ENCODE results near the gene ANGPTL8.

ANGPTL8 gene
- total RNA-seq: 0 reads per million in 2 experiments

- DNase-seq (ENCODE audit: low read depth): no peak
These were observed at the start of gene ANGPTL8 for GRCh38 chr19:11239377-11240000. Gene ANGPTL8, plus strand, starts transcription at chr19:11239619. Its CDS starts 19 bp downstream, at chr19:11239638.

GRCh38 chr19:11190501-11190900 lies 48.9 kb upstream of the ANGPTL8 start:
- no peak for DNase-seq (ENCODE audit: low read depth)

GRCh38 chr19:11191273-11191755 lies 48.1 kb upstream of the ANGPTL8 start:
- DNase-seq (ENCODE audit: low read depth): no peak

- DNase-seq (ENCODE audit: low read depth): no peak
These were observed 47.5 kb upstream of the ANGPTL8 start for GRCh38 chr19:11191934-11192333.

- no peak for DNase-seq (ENCODE audit: low read depth)
These were observed 46.2 kb upstream of the ANGPTL8 start for GRCh38 chr19:11192957-11193939.

- DNase-seq (ENCODE audit: low read depth): no peak
These were observed 45.2 kb upstream of the ANGPTL8 start for GRCh38 chr19:11194173-11194572.

GRCh38 chr19:11194656-11195558 lies 44.5 kb upstream of the ANGPTL8 start:
- no peak for DNase-seq (ENCODE audit: low read depth)

- no peak for DNase-seq (ENCODE audit: low read depth)
These were observed 43.7 kb upstream of the ANGPTL8 start for GRCh38 chr19:11195681-11196080.

GRCh38 chr19:11196406-11197287 lies 42.8 kb upstream of the ANGPTL8 start:
- DNase-seq (ENCODE audit: low read depth): no peak

GRCh38 chr19:11197291-11198174 lies 41.9 kb upstream of the ANGPTL8 start, which contains the start of gene KANK2:
Gene KANK2, minus strand, starts transcription at chr19:11197545. Its CDS starts 3,034 bp downstream, at chr19:11194511.
- peak; percentile 51 for DNase-seq (ENCODE audit: low read depth)

- DNase-seq (ENCODE audit: low read depth): no peak
These were observed 41.3 kb upstream of the ANGPTL8 start for GRCh38 chr19:11198175-11198534.

GRCh38 chr19:11198769-11199424 lies 40.5 kb upstream of the ANGPTL8 start:
- no peak for DNase-seq (ENCODE audit: low read depth)

GRCh38 chr19:11199517-11199916 lies 39.9 kb upstream of the ANGPTL8 start:
- DNase-seq (ENCODE audit: low read depth): no peak

GRCh38 chr19:11200015-11200574 lies 39.3 kb upstream of the ANGPTL8 start:
- DNase-seq (ENCODE audit: low read depth): no peak

- no peak for DNase-seq (ENCODE audit: low read depth)
These were observed 38.5 kb upstream of the ANGPTL8 start for GRCh38 chr19:11200931-11201330.

GRCh38 chr19:11201791-11202190 lies 37.6 kb upstream of the ANGPTL8 start:
- no peak for DNase-seq (ENCODE audit: low read depth)

- DNase-seq (ENCODE audit: low read depth): no peak
These were observed 36.8 kb upstream of the ANGPTL8 start for GRCh38 chr19:11202488-11203193.
